GM18505 (cell line): ENCODE results near the gene FBXW10.
"Not testable (repeated sequence)": the region's sequence is repeated elsewhere in the genome, so short reads cannot be mapped to it uniquely, and the experiment has no call there.

Experiments used
- ATAC-seq: cut with Tn5 transposase; IDR thresholded peaks from one replicate; pipeline ENCODE4 v1.9.1; 2021; ENCODE audit not compliant: unreplicated experiment

The FBXW10 gene

GRCh38 chr17:18827613-18828012 lies 83.8 kb downstream of the FBXW10 start:
- ATAC-seq: not testable (repeated sequence)
